ENCODE data around the gene AGPS. TPM values are rescaled to one million over a fixed set of nuclear protein-coding genes. Genes with fewer than 3 reads are reported as not detected.
"Not testable (repeated sequence)": the region's sequence is repeated elsewhere in the genome, so short reads cannot be mapped to it uniquely, and the experiment has no call there.

Gene AGPS
- total RNA-seq, 1 donor from 2014 or later: 43.9 TPM

DNA sequence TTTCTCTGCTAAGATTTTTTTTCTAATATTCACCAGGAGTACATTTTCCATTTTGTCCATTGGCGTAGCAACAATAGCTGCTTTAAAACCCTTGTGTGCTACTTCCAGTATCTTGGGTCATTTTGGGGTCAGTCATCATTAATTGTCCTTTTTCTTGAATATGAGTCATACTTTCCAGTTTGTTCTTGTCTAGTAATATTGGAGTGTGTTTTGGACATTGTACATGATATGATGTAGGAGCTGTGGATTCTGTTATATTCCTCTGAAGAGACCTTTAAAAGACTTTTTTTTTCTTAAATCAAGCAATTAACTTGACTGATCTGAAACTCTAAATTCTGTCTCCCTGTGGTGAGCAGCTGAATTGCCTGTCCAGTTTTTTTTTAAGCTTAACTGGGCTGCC is 40.8 kb downstream of the AGPS start:
- Mint-ChIP-seq H3K4me1 (no peaks in the 10 kb centered on the region), H3K27ac (no peak overlapping the region), H3K27me3 (ENCODE audit: low read depth) (no peaks in the 10 kb centered on the region), H3K36me3 (peaks cover 60% of the 10 kb centered on the region), H3K4me3 (no peak overlapping the region), H3K9me3 (peaks cover 50% of the 10 kb centered on the region)
- TF ChIP-seq, protein P1, sequence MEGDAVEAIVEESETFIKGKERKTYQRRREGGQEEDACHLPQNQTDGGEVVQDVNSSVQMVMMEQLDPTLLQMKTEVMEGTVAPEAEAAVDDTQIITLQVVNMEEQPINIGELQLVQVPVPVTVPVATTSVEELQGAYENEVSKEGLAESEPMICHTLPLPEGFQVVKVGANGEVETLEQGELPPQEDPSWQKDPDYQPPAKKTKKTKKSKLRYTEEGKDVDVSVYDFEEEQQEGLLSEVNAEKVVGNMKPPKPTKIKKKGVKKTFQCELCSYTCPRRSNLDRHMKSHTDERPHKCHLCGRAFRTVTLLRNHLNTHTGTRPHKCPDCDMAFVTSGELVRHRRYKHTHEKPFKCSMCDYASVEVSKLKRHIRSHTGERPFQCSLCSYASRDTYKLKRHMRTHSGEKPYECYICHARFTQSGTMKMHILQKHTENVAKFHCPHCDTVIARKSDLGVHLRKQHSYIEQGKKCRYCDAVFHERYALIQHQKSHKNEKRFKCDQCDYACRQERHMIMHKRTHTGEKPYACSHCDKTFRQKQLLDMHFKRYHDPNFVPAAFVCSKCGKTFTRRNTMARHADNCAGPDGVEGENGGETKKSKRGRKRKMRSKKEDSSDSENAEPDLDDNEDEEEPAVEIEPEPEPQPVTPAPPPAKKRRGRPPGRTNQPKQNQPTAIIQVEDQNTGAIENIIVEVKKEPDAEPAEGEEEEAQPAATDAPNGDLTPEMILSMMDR (IDR thresholded peaks at IDR 0.05; ENCODE audit: unreplicated experiment): no peak
- no peak for DNase-seq (ENCODE audit: low spot score in 2 of 2, unreplicated experiment in 2 of 2)

DNA sequence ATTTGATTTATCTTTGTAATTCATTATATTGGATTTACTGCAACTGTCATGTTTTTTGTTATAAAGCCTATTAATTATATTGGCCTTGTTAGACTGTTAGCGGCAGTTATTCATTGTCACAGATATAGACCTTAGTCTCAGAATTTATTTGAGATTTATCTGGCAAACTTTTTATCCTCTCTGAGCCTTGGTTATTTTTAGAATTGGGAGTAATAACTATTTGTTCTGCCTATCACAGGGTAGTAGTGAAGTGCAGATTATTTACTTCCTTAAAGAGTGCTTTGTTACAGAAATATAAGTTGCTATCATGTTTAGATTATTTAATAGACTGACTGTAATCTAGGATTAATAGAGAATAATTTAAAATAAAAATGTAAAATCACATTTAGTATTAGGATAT is 41.9 kb downstream of the AGPS start:
- no peak overlapping the region for H3K27ac Mint-ChIP-seq
- no peak for DNase-seq (ENCODE audit: low spot score in 2 of 2, unreplicated experiment in 2 of 2)
- TF ChIP-seq, protein P1 (IDR thresholded peaks at IDR 0.05; ENCODE audit: unreplicated experiment): no peak
- no peaks in the 10 kb centered on the region for H3K4me1 Mint-ChIP-seq
- no peaks in the 10 kb centered on the region for H3K27me3 Mint-ChIP-seq (ENCODE audit: low read depth)
- H3K4me3 Mint-ChIP-seq: no peak overlapping the region
- H3K36me3 Mint-ChIP-seq: peaks cover 51% of the 10 kb centered on the region
- H3K9me3 Mint-ChIP-seq: peaks cover 39% of the 10 kb centered on the region

- DNase-seq (ENCODE audit: low spot score in 2 of 2, unreplicated experiment in 2 of 2): no peak
- H3K36me3 Mint-ChIP-seq: peaks cover 39% of the 10 kb centered on the region
- H3K4me1 Mint-ChIP-seq: no peaks in the 10 kb centered on the region
- TF ChIP-seq, protein P1 (IDR thresholded peaks at IDR 0.05; ENCODE audit: unreplicated experiment): no peak
- peaks cover 7% of the 10 kb centered on the region for H3K9me3 Mint-ChIP-seq
- H3K4me3 Mint-ChIP-seq: no peak overlapping the region
- no peak overlapping the region for H3K27ac Mint-ChIP-seq
- H3K27me3 Mint-ChIP-seq (ENCODE audit: low read depth): no peaks in the 10 kb centered on the region
Measured at GRCh38 chr2:177445200-177445599, 52.6 kb downstream of the AGPS start.

DNA sequence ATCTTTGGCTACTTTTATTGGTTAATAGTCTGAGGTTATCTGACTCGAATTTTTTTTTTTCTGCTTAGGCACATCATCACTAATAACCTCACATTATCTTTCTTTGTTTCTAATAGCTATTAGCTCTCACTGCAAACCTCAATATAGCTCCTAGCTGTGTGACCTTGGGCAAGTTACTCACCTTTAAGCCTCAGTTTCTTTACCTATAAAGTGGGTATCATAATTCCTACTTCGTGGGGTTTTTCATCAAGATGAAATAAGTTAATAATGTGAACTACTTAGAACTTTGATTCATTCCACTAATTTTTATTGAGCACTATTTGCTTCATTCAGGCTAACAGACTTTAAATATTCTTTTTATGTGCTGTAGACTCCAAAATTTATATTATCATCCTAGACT is 55.5 kb downstream of the AGPS start:
- H3K4me3 Mint-ChIP-seq: no peak overlapping the region
- no peak for DNase-seq (ENCODE audit: low spot score in 2 of 2, unreplicated experiment in 2 of 2)
- no peak overlapping the region for H3K27ac Mint-ChIP-seq
- TF ChIP-seq, protein P1 (IDR thresholded peaks at IDR 0.05; ENCODE audit: unreplicated experiment): no peak
- peaks cover 13% of the 10 kb centered on the region for H3K9me3 Mint-ChIP-seq
- peaks cover 39% of the 10 kb centered on the region for H3K36me3 Mint-ChIP-seq
- no peaks in the 10 kb centered on the region for H3K27me3 Mint-ChIP-seq (ENCODE audit: low read depth)
- peaks cover 5% of the 10 kb centered on the region for H3K4me1 Mint-ChIP-seq

DNA sequence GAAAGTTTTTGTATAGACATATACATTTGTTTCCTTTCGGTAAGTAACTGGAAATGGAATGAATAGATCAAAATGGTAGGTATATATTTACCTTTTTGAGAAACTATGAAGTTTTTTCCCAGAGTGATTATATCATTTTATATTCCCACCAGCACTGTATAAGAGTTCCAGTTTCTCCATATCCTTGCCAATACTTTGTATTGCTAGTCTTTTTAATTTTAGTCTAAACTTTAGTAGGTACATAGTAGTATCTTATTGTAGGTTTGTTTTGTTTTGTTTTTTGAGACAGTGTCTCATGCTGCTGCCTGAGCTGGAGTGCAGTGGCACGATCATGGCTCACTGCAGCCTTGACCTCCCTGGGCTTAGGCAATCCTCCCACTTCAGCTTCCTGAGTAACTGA is 56.6 kb downstream of the AGPS start:
- DNase-seq (ENCODE audit: low spot score in 2 of 2, unreplicated experiment in 2 of 2): no peak
- Mint-ChIP-seq H3K27me3 (ENCODE audit: low read depth) (no peaks in the 10 kb centered on the region), H3K27ac (no peak overlapping the region), H3K4me3 (no peak overlapping the region), H3K4me1 (peaks cover 5% of the 10 kb centered on the region), H3K36me3 (peaks cover 41% of the 10 kb centered on the region), H3K9me3 (peaks cover 16% of the 10 kb centered on the region)
- TF ChIP-seq, protein P1 (IDR thresholded peaks at IDR 0.05; ENCODE audit: unreplicated experiment): no peak

GRCh38 chr2:177455187-177455586 is 62.6 kb downstream of the AGPS start:
- TF ChIP-seq, protein P1 (IDR thresholded peaks at IDR 0.05; ENCODE audit: unreplicated experiment): no peak
- H3K9me3 Mint-ChIP-seq: peaks cover 33% of the 10 kb centered on the region
- no peak for DNase-seq (ENCODE audit: low spot score in 2 of 2, unreplicated experiment in 2 of 2)
- no peaks in the 10 kb centered on the region for H3K27me3 Mint-ChIP-seq (ENCODE audit: low read depth)
- H3K4me1 Mint-ChIP-seq: peaks cover 5% of the 10 kb centered on the region
- H3K4me3 Mint-ChIP-seq: no peak overlapping the region
- peaks cover 46% of the 10 kb centered on the region for H3K36me3 Mint-ChIP-seq
- no peak overlapping the region for H3K27ac Mint-ChIP-seq

DNA sequence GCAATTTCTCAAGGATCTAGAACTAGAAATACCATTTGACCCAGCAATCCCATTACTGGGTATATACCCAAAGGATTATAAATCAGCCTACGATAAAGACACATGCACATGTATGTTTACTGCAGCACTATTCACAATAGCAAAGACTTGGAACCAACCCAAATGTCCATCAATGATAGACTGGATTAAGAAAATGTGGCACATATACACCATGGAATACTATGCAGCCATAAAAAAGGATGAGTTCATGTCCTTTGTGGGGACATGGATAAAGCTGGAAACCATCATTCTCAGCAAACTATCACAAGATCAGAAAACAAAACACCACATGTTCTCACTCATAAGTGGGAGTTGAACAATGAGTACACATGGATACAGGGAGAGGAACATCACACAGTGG is 67.2 kb downstream of the AGPS start:
- not testable (repeated sequence) for H3K27me3 Mint-ChIP-seq (ENCODE audit: low read depth); H3K4me3 Mint-ChIP-seq; H3K27ac Mint-ChIP-seq; DNase-seq (ENCODE audit: low spot score in 2 of 2, unreplicated experiment in 2 of 2); H3K4me1 Mint-ChIP-seq
- Mint-ChIP-seq H3K36me3 (peaks cover 52% of the 10 kb centered on the region), H3K9me3 (peaks cover 24% of the 10 kb centered on the region)

Data from mesothelial cell of epicardium (in vitro differentiated cells).